ENCODE measurements around the gene RIPK1. TPM values are rescaled to one million over a fixed set of nuclear protein-coding genes. Genes with fewer than 3 reads are reported as not detected.

Gene RIPK1
- total and polyA plus RNA-seq, 2 of the 8 experiments (the other 6 are each of a cell fraction or from before 2014, with no cell fraction given) = 5.9 to 22.9 TPM

GRCh38 chr6:3036861-3037637 lies 31.2 kb upstream of the RIPK1 start:
- no peak overlapping the region for H3K4me3 ChIP-seq (ENCODE audit: extremely low read depth in 1 of 4, insufficient read depth in 2 of 4, low read depth in 3 of 4, low read length in 4 of 4)
- H3K27ac ChIP-seq (ENCODE audit: low read depth, low read length) = no peak overlapping the region
- TF ChIP-seq PHF8 (conservative IDR thresholded peaks at IDR 0.05; ENCODE audit: low read depth, low read length) = no peak
- no peak for TF ChIP-seq SUZ12 (IDR thresholded peaks at IDR 0.05; ENCODE audit: low read length)
- no peak for TF ChIP-seq ZNF274 (IDR thresholded peaks at IDR 0.05; ENCODE audit: borderline replicate concordance, extremely low read depth, low read length)
- no peak for TF ChIP-seq SIX5 (IDR thresholded peaks at IDR 0.05; ENCODE audit: low read depth, low read length)
- TF ChIP-seq ATF2 (IDR thresholded peaks at IDR 0.05; ENCODE audit: low read length) = no peak
- TF ChIP-seq RXRA (IDR thresholded peaks at IDR 0.05; ENCODE audit: insufficient read depth, low read depth, low read length) = no peak
- TF ChIP-seq NRF1 (IDR thresholded peaks at IDR 0.05; ENCODE audit: low read depth, low read length) = no peak
- TF ChIP-seq EGR1 (IDR thresholded peaks at IDR 0.05; ENCODE audit: borderline replicate concordance, low read depth, low read length) = no peak
- no peak for TF ChIP-seq ASH2L (IDR thresholded peaks at IDR 0.05; ENCODE audit: low read length)
- TF ChIP-seq TAF1 (IDR thresholded peaks at IDR 0.05; ENCODE audit: low read depth, low read length) = no peak
- TF ChIP-seq EZH2 (IDR thresholded peaks at IDR 0.05; ENCODE audit: low read depth, low read length, severe bottlenecking) = no peak

More at GRCh38 chr6:3036861-3037637, 31.2 kb upstream of the RIPK1 start:
- no peak overlapping the region for H2AFZ ChIP-seq (ENCODE audit: low read length)
- no peaks in the 10 kb centered on the region for H4K20me1 ChIP-seq (replicated peaks in 1 of 2; ENCODE audit: control insufficient read depth in 1 of 2, insufficient read depth in 2 of 2, low read length in 2 of 2)
- no peak overlapping the region for H3K14ac ChIP-seq (ENCODE audit: insufficient read length)
- no peak overlapping the region for H3K56ac ChIP-seq (replicated peaks; ENCODE audit: insufficient read length, low read depth, low read length)
- H3K79me2 ChIP-seq (ENCODE audit: control insufficient read depth in 1 of 2, insufficient read depth in 2 of 2, low read length in 2 of 2) = no peaks in the 10 kb centered on the region
- no peak overlapping the region for H3K4me2 ChIP-seq (ENCODE audit: insufficient read depth in 1 of 2, low read depth in 2 of 2, low read length in 2 of 2)
- no peak overlapping the region for H2BK5ac ChIP-seq (ENCODE audit: low read depth, low read length)
- DNase-seq (ENCODE audit: low read depth in 1 of 2, low spot score in 2 of 2) = no peak
- H4K5ac ChIP-seq (ENCODE audit: insufficient read length, low read depth, low read length) = no peak overlapping the region
- CTCF ChIA-PET (ENCODE audit: partially characterized antibody) = interaction anchor here (1.8 to 2.3 kb wide), 2 partner anchors 8 to 36 kb away, joined by 7 to 8 read pairs; partner anchors contain the start of gene NQO2
- no peaks in the 10 kb centered on the region for H3K36me3 ChIP-seq (ENCODE audit: control insufficient read depth in 2 of 4, insufficient read depth in 4 of 4, low read length in 3 of 4)
- H3K18ac ChIP-seq (ENCODE audit: extremely low read depth, low read length) = no peak overlapping the region
- POLR2A ChIA-PET (ENCODE audit: partially characterized antibody) = interaction anchor here (1.1 kb wide), 1 partner anchor 21 kb away, joined by 3 read pairs; no protein-coding TSS in a partner anchor
- H3K23me2 ChIP-seq (ENCODE audit: low read depth, low read length) = no peaks in the 10 kb centered on the region
- no peak overlapping the region for H4K91ac ChIP-seq (replicated peaks; ENCODE audit: insufficient read length, low read length)
- no peak overlapping the region for H2BK15ac ChIP-seq (ENCODE audit: low read length)
- no peaks in the 10 kb centered on the region for H3K27me3 ChIP-seq (replicated peaks in 1 of 4; ENCODE audit: control insufficient read depth in 3 of 4, extremely low read depth in 1 of 4, insufficient read depth in 3 of 4, low read length in 3 of 4)
- H2AK5ac ChIP-seq (ENCODE audit: low read depth, low read length) = no peak overlapping the region
- H3K23ac ChIP-seq (ENCODE audit: insufficient read length) = no peak overlapping the region
- FAIRE-seq = no peak
- no peak overlapping the region for H2BK120ac ChIP-seq (replicated peaks; ENCODE audit: low read depth, low read length)
- no peak overlapping the region for H3K4ac ChIP-seq (replicated peaks; ENCODE audit: insufficient read length, low read depth, low read length)
- peaks cover 0 to 5% (median 1%) of the 10 kb centered on the region in 4 experiments; a peak in 1 of 7 replicates for H3K4me1 ChIP-seq (replicated peaks in 1 of 4; ENCODE audit: control insufficient read depth in 3 of 4, insufficient read depth in 4 of 4, low read length in 3 of 4)
- H3K79me1 ChIP-seq (ENCODE audit: low read depth, low read length) = no peaks in the 10 kb centered on the region
- no peak overlapping the region for H2BK20ac ChIP-seq (ENCODE audit: low read length)
- no peaks in the 10 kb centered on the region for H3K9me3 ChIP-seq (ENCODE audit: insufficient read depth in 2 of 2, low read depth in 1 of 2, low read length in 1 of 2)
- WGBS, 2 experiments (ENCODE audit: extremely low coverage in 1 of 2, insufficient coverage in 1 of 2, insufficient read length in 1 of 2, insufficient replicate concordance in 2 of 2, low coverage in 1 of 2, low lambda C conversion rate in 2 of 2, missing lambda C conversion rate in 1 of 2) = 85% methylated on average over 19 of the region's 19 CpGs; no CpG with 5 or more reads in 1 of the 2 experiments
- H2BK12ac ChIP-seq (ENCODE audit: low read depth, low read length) = no peak overlapping the region
- no peak overlapping the region for H4K8ac ChIP-seq (ENCODE audit: extremely low read depth, insufficient read depth, low read length)
- no peak overlapping the region for H3K9ac ChIP-seq (replicated peaks in 1 of 4; ENCODE audit: extremely low read depth in 1 of 4, low read depth in 3 of 4, low read length in 3 of 4)
